Activated CD8-positive, alpha-beta memory T cell treated with anti-CD3 and anti-CD28 coated beads, Interleukin-2, amount 50 U/mL, for 24 hours (primary cell): ENCODE results near the gene BFAR.
"Not testable (repeated sequence)": the region's sequence is repeated elsewhere in the genome, so short reads cannot be mapped to it uniquely, and the experiment has no call there.

Source experiments
- DNase-seq: peaks from one replicate; pipeline ENCODE4 v3.0.0-alpha.2; 2020; ENCODE audit errors: extremely low read depth

Gene BFAR

GRCh38 chr16:14635395-14636165 is 2.8 kb downstream of the BFAR start:
- DNase-seq: no peak

DNA sequence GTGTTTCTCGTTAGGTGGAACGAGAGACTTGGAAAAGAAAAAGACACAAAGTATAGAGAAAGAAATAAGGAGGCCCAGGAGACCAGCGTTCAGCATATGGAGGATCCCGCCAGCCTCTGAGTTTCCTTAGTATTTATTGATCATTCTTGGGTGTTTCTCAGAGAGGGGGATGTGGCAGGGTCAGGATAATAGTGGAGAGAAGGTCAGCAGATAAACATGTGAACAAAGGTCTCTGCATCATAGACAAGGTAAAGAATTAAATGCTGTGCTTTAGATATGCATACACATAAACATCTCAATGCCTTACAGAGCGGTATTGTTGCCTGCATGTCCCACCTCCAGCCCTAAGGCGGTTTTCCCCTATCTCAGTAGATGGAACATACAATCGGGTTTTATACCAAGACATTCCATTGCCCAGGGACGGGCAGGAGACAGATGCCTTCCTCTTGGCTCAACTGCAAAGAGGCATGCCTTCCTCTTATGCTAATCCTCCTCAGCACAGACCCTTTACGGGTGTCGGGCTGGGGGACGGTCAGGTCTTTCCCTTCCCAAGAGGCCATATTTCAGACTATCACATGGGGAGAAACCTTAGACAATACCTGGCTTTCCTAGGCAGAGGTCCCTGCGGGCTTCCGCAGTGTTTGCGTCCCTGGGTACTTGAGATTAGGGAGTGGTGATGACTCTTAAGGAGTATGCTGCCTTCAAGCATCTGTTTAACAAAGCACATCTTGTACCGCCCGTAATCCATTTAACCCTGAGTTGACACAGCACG is 3.6 kb downstream of the BFAR start:
- DNase-seq: not testable (repeated sequence)

DNA sequence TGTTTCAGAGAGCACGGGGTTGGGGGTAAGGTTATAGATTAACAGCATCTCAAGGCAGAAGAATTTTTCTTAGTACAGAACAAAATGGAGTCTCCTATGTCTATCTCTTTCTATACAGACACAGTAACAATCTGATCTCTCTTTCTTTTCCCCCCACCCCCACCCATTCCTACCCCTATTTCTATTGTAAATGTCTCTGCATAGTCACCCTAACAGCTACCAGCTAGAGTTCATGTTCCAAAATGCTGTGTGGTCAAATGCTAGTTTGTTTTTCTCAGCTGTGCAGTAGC is 4.1 kb downstream of the BFAR start:
- DNase-seq: not testable (repeated sequence)

- no peak for DNase-seq
These were observed 7.8 kb downstream of the BFAR start for GRCh38 chr16:14640538-14640937.

- DNase-seq: no peak
These were observed 8.5 kb downstream of the BFAR start for GRCh38 chr16:14641206-14641605.

DNA sequence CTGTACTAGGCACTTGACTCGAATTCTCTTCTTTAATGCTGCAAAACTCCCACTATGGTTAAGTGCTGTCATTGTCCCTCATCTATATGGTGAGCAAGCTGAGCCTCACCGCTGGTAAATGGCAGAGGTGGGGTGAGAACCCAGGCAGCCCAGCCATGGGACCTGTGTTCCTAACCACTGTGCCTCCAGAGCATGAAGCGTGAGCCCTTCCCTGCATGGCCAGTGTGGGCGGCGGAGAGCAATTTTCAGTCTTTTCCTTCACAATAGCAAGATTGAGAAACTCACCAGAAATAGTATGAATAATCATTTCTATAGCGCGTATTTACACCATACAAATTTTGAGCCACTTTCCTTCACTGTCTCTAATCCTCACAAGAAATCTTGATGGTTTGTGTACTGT is 9.2 kb downstream of the BFAR start:
- no peak for DNase-seq

GRCh38 chr16:14649816-14650215 is 17.1 kb downstream of the BFAR start:
- DNase-seq: no peak

- no peak for DNase-seq
These were observed 17.9 kb downstream of the BFAR start for GRCh38 chr16:14650629-14651028.

- no peak for DNase-seq
These were observed 20.0 kb downstream of the BFAR start for GRCh38 chr16:14652726-14653125.

DNA sequence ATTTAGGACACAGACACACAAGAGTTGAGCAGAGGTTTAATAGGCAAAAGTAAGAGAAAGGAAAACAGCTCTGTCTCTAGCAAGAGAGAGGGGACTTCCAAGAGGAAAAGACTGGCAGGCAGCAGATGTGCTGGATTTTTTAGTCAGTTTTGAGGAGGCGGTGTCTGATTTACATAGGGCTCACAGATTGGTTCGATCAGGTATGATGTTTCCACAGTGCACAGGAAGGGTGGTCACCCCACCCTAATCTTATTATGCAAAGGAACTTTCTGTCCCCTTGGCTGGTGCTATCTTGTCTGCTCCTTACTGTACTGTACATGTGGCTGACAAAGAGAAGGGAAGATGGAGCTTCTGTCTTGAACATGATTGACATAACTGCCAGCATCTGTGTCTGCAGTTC is 25.3 kb downstream of the BFAR start:
- DNase-seq: no peak

DNA sequence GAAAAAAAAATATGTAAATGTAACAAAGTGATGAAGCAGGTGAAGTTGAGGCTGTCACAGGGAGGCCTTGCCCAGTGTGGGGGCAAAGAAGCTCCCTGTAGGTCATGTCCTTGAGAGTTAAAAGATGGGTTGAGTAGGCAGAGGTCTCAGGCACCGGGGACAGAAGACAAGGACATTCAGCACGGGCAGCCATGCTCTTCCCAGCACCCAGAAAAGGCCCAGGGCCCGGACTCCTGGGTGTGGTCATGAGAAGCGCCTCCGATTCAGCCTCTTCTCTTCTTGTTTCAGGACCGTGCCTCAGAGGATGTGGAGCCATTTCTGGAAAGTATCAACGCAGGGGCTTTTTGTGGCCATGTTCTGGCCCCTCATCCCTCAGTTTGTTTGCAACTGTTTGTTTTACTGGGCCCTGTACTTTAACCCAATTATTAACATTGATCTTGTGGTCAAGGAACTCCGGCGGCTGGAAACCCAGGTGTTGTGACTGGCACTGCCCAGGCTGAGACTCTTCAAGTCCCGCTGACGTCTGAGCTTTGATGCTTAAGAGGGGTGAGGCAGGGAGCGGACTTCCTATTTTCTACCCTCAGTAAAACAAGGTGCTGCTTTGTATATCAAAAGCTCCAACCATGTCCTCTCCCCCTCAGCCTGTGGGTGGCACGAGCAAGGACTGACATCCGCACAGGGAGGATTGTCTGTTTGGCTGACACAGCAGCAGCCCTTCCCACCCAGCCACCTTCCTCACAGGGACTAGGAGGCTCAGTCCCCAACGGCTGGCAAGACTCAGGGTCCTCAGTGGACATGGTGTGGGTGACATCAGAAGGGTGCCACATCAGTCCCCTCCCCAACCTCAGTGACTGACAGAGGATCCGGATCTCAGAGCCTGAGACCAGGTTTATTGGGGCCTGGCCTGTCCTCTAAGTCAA is 34.9 kb downstream of the BFAR start:
- no peak for DNase-seq

GRCh38 chr16:14668556-14669223 is 35.9 kb downstream of the BFAR start:
- no peak for DNase-seq

GRCh38 chr16:14669776-14670175 is 37.0 kb downstream of the BFAR start:
- no peak for DNase-seq

DNA sequence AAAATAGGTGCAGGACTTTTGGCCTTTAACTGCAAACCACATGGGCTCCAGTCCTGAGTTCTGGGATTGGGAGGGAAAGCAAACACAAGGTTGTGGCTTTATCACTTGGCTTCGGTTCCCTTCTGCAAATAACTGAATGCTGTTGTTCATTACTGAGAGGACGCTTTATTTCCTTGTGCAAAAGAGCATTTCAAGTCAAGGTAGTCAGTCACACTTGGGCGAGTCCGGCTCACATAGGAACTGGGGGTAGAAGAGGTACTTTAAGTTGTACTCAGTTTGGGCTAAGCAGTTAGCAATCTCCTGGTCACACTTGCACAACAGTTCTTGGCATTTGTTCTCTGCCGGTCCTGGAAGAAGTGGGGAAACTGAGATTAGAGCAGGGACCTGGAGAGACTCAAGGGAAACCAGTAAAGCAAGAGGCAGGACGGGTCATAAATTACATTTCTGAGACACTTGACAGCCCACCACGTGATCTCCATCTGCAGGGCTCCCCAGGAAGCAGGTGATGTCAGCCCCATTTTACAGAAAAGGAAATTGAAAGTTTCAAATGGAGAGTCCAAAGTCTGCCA is 39.7 kb downstream of the BFAR start:
- DNase-seq: no peak

GRCh38 chr16:14676633-14677032 is 43.9 kb downstream of the BFAR start:
- no peak for DNase-seq

DNA sequence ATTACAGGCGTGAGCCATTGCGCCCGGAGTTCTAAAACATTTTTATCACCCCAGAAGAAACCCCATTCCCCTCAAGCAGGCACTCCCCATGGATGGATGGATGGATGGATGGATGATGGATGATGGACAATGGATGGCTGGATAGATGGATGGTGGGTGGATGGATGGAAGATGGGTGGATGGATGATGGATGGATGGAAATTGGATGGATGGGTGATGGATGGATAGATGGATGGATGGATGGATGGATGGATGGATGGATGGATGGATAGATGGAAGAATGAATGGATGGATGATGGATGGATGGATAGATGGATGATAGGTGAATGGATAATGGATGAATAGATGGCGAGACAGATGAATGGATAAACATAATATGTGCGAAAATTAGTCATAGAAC is 44.9 kb downstream of the BFAR start:
- DNase-seq: no peak

GRCh38 chr16:14678748-14679497 is 46.2 kb downstream of the BFAR start:
- no peak for DNase-seq

GRCh38 chr16:14680396-14680795 is 47.6 kb downstream of the BFAR start:
- DNase-seq: not testable (repeated sequence)

- no peak for DNase-seq
These were observed 48.4 kb downstream of the BFAR start for GRCh38 chr16:14681115-14681514.

GRCh38 chr16:14682121-14682520 is 49.4 kb downstream of the BFAR start:
- DNase-seq: no peak
